Stimulated activated CD4-positive, alpha-beta T cell treated with anti-CD3 and anti-CD28 coated beads, TNF-alpha, amount 100 ng/mL, for 4 hours (primary cell): Measurements from ENCODE around the gene ODAM.
"Not testable (repeated sequence)": the region's sequence is repeated elsewhere in the genome, so short reads cannot be mapped to it uniquely, and the experiment has no call there.

Experiments
- DNase-seq, 3 experiments: peaks; one replicate each; pipeline ENCODE4 v3.0.0-alpha.2; 2020; ENCODE audit warnings: low read depth in 3 of 3

Gene ODAM

GRCh38 chr4:70221818-70222217 is 26.3 kb downstream of the ODAM start:
- not testable (repeated sequence) for DNase-seq

GRCh38 chr4:70225824-70226223 is 30.3 kb downstream of the ODAM start, which contains the start of gene FDCSP:
Gene FDCSP (plus strand): TSS chr4:70226124. CDS start chr4:70231195, 5,071 bp downstream.
- no peak for DNase-seq

GRCh38 chr4:70236125-70236524 is 40.6 kb downstream of the ODAM start:
- DNase-seq: no peak

- no peak for DNase-seq
Measured at GRCh38 chr4:70239131-70239883, 43.8 kb downstream of the ODAM start.

GRCh38 chr4:70239884-70240591 is 44.5 kb downstream of the ODAM start:
- no peak for DNase-seq

GRCh38 chr4:70242297-70242696 is 46.8 kb downstream of the ODAM start, which contains the start of gene CSN3:
Gene CSN3 (plus strand): TSS chr4:70242597. CDS start chr4:70244820, 2,223 bp downstream.
- DNase-seq: not testable (repeated sequence)

GRCh38 chr4:70243091-70243490 is 47.6 kb downstream of the ODAM start:
- no peak for DNase-seq

- DNase-seq: no peak
Measured at GRCh38 chr4:70251250-70251944, 55.9 kb downstream of the ODAM start.

- no peak for DNase-seq
Measured at GRCh38 chr4:70251945-70252277, 56.4 kb downstream of the ODAM start.
